Glutamatergic neuron (in vitro differentiated cells): ENCODE data around the gene ATP6V0A4. TPM values are rescaled to one million over a fixed set of nuclear protein-coding genes. Genes with fewer than 3 reads are reported as not detected.

ENCODE experiments used
- DNase-seq: peaks from one replicate; pipeline ENCODE4 v3.0.0; 2022
- H3K27ac Mint-ChIP-seq: one replicate; pipeline ENCODE4 v1.8.0; 2020; ENCODE audit warnings: mild to moderate bottlenecking, mixed read lengths, inconsistent platforms; ENCODE audit not compliant: unreplicated experiment
- H3K27me3 Mint-ChIP-seq: one replicate; pipeline ENCODE4 v1.8.0; 2020; ENCODE audit warnings: mild to moderate bottlenecking, moderate library complexity, mixed read lengths, inconsistent platforms; ENCODE audit not compliant: unreplicated experiment
- H3K36me3 Mint-ChIP-seq: one replicate; pipeline ENCODE4 v1.8.0; 2020; ENCODE audit warnings: mild to moderate bottlenecking, mixed read lengths, inconsistent platforms; ENCODE audit not compliant: unreplicated experiment
- H3K4me1 Mint-ChIP-seq: one replicate; pipeline ENCODE4 v1.8.0; 2020; ENCODE audit warnings: mild to moderate bottlenecking, low read depth, mixed read lengths, inconsistent platforms; ENCODE audit not compliant: unreplicated experiment
- H3K4me3 Mint-ChIP-seq: one replicate; pipeline ENCODE4 v1.8.0; 2020; ENCODE audit warnings: mild to moderate bottlenecking, mixed read lengths, inconsistent platforms; ENCODE audit not compliant: unreplicated experiment
- H3K9me3 Mint-ChIP-seq: one replicate; pipeline ENCODE4 v1.8.0; 2020; ENCODE audit warnings: mild to moderate bottlenecking, moderate library complexity, mixed read lengths, inconsistent platforms; ENCODE audit not compliant: unreplicated experiment
- CTCF ChIP-seq: fragments of 200-600 bp; sonication (generic); IDR thresholded peaks from one replicate; pipeline ENCODE4 v1.5.0; 2021; ENCODE audit not compliant: partially characterized antibody, unreplicated experiment
- total RNA-seq: library from RNA; stranded (reverse); fragmentation: NEBNext Ultra II Directional; extraction: Animal tissue kit (Norgen Biotek cat#: 25700); gene quantifications from one replicate; pipeline ENCODE4 v1.2.1, GENCODE V29; 2021; ENCODE audit not compliant: unreplicated experiment

ATP6V0A4 gene
- total RNA-seq, 1 donor from 2014 or later, result not detected

GRCh38 chr7:138662076-138662990, 135.7 kb downstream of the ATP6V0A4 start:
- no peak for DNase-seq
- H3K36me3 Mint-ChIP-seq, result no peaks in the 10 kb centered on the region
- no peak overlapping the region for H3K4me3 Mint-ChIP-seq
- peaks cover 2% of the 10 kb centered on the region for H3K27me3 Mint-ChIP-seq
- no peak for TF ChIP-seq CTCF
- H3K9me3 Mint-ChIP-seq, result no peaks in the 10 kb centered on the region
- H3K27ac Mint-ChIP-seq, result no peak overlapping the region
- no peaks in the 10 kb centered on the region for H3K4me1 Mint-ChIP-seq

DNA sequence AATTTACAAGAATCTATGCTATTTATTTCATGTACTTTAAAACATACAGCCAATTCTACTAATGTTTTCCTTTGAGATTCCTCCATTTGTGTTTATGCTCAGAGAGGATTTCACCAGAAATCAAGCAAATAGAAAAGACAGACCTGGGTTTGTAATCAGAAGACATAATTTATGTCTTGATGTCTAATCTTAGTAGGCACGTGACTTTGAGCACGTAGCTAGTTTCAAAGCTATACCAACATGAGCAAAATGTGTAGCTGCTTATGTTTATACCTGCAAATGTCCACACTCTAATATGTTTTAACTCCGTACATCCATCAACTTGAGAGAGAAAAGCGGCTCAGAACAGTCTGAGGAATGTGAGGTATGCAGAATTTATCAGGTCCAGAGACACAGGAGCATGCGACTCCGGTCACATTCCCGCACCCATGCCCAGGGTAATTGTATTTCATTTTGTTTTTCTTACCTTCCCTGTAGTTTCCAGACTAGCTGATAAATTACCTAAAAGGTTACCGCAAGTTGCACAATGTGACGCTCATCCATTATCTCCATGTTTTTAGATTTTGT, 136.8 kb downstream of the ATP6V0A4 start:
- Mint-ChIP-seq H3K36me3 (no peaks in the 10 kb centered on the region), H3K9me3 (no peaks in the 10 kb centered on the region), H3K4me1 (no peaks in the 10 kb centered on the region), H3K4me3 (no peak overlapping the region), H3K27me3 (peaks cover 2% of the 10 kb centered on the region), H3K27ac (no peak overlapping the region)
- no peak for TF ChIP-seq CTCF
- no peak for DNase-seq

DNA sequence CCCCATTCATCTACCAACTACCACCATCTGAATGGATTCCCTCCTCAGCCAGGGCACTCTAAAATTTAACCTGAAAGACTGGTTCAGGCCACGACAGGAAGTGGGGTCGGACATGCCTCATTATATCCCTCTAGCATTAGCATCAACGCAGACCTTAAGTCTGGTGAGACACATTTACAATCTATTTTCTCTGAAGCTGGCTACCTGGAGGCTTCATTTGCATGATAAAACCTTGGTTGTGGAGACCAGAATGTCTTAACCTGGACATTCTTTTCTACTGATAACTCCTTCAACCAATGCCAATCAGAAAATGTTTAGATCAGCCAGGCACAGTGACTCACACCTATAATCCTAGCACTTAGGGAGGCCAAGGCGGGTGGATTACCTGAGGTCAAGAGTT, 139.1 kb downstream of the ATP6V0A4 start:
- no peak for DNase-seq
- H3K27ac Mint-ChIP-seq, result no peak overlapping the region
- no peak overlapping the region for H3K4me3 Mint-ChIP-seq
- TF ChIP-seq CTCF, result no peak
- no peaks in the 10 kb centered on the region for H3K36me3 Mint-ChIP-seq
- peaks cover 2% of the 10 kb centered on the region for H3K27me3 Mint-ChIP-seq
- H3K9me3 Mint-ChIP-seq, result no peaks in the 10 kb centered on the region
- H3K4me1 Mint-ChIP-seq, result no peaks in the 10 kb centered on the region

- DNase-seq, result no peak
- Mint-ChIP-seq H3K4me1 (no peaks in the 10 kb centered on the region), H3K4me3 (no peak overlapping the region), H3K27me3 (no peaks in the 10 kb centered on the region), H3K27ac (no peak overlapping the region), H3K36me3 (peaks cover 3% of the 10 kb centered on the region), H3K9me3 (no peaks in the 10 kb centered on the region)
- TF ChIP-seq CTCF, result no peak
Observed at GRCh38 chr7:138657854-138658386, 140.1 kb downstream of the ATP6V0A4 start.

GRCh38 chr7:138656952-138657351, 141.0 kb downstream of the ATP6V0A4 start:
- TF ChIP-seq CTCF, result no peak
- no peaks in the 10 kb centered on the region for H3K9me3 Mint-ChIP-seq
- DNase-seq, result no peak
- no peaks in the 10 kb centered on the region for H3K27me3 Mint-ChIP-seq
- H3K27ac Mint-ChIP-seq, result no peak overlapping the region
- no peak overlapping the region for H3K4me3 Mint-ChIP-seq
- H3K36me3 Mint-ChIP-seq, result peaks cover 5% of the 10 kb centered on the region
- no peaks in the 10 kb centered on the region for H3K4me1 Mint-ChIP-seq
